GM12892 (cell line): ENCODE data around the gene CYP4F2.
"Not testable (repeated sequence)": the region's sequence is repeated elsewhere in the genome, so short reads cannot be mapped to it uniquely, and the experiment has no call there.

Experiments used
- POLR2A ChIP-seq: IDR thresholded peaks from 2 replicates; pipeline ENCODE4 v1.6.1; 2011; ENCODE audit warnings: low read depth, low read length, control low read depth
- POLR2AphosphoS5 ChIP-seq: IDR thresholded peaks from 2 replicates; pipeline ENCODE4 v1.6.1; 2011; ENCODE audit warnings: low read depth, low read length, control low read depth

GRCh38 chr19:15889339-15889738 lies 8.5 kb downstream of the CYP4F2 start:
- TF ChIP-seq POLR2A, POLR2AphosphoS5: not testable (repeated sequence)
